Measurements from ENCODE around the gene FOXS1. TPM values are rescaled to one million over a fixed set of nuclear protein-coding genes. Genes with fewer than 3 reads are reported as not detected.

The FOXS1 gene
- total RNA-seq, 1 experiment from 2014 or later: 6.3 TPM

DNA sequence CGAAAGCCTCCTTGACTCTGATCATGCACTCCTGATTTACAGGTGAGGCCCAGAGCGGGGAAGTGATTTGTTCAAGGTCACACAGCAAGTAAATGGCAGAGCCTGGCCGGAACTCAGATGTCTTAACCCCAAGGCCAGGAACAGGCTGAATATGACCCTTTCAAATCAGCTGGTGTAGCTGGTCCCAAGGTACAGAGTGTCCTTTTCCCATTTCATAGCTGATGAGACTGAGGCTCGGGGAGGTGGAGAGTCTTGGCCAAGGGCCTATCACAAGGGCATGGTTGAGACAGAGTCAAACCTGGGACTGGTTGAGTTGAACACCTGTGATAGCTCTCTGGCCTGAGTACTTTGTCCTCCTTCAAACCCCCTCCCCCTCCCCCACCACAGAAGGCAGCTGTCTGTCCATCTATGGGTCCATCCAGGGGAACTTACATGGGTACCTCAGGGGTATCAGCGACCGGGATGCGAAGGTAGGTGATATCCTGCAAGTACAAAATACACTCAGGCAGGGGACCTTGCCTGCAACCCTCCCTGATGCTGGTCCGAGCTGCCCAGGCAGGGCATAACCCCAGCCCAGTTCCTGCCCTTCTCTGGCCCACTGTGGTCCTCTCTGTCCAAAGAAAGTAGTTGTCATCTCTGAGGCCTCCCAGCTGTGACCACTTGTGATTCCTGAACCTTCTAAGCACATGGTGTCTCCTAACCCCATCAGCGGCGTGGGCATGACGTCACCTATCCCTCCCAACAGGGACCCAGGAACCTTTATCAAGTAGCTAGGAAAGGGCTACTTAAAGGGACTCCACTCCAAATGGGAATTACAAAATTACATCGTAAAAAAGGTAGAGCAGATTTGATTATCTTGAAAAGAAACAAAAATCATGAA is 19.4 kb upstream of the FOXS1 start:
- no peak for ATAC-seq
- BruUV-seq (replicated peaks): no TSS peak
- intact Hi-C loops (cut with micrococcal nuclease; ENCODE audit: unreplicated experiment) (no loop called here), in situ Hi-C loops (cut with HindIII; ENCODE audit: low pct_unique_long_range_greater_than_20kb, low sequenced_read_pairs) (no loop called here)
- Histone ChIP-seq H3K27ac (ENCODE audit: low read length) (no peak overlapping the region), H3K4me1 (ENCODE audit: control insufficient read depth, insufficient read depth, low read length) (peaks cover 11% of the 10 kb centered on the region), H3K9me3 (ENCODE audit: control insufficient read depth, insufficient read depth, low read depth, low read length) (no peaks in the 10 kb centered on the region), H3K36me3 (ENCODE audit: control insufficient read depth, insufficient read depth, low read length) (no peaks in the 10 kb centered on the region), H3K27me3 (ENCODE audit: control insufficient read depth, insufficient read depth, low read length) (no peaks in the 10 kb centered on the region), H3K4me3 (ENCODE audit: low read depth in 2 of 2, low read length in 2 of 2) (no peak overlapping the region)
- ChIA-PET CTCF (interaction anchor here (0.6 kb wide), 1 partner anchor 88 kb away, joined by 3 read pairs; no protein-coding TSS in a partner anchor), POLR2A (interaction anchor here (0.8 kb wide), 1 partner anchor 226 kb away, joined by 22 read pairs; no protein-coding TSS in a partner anchor)
- DNase-seq (ENCODE audit: low read depth, low spot score): no peak
- TF ChIP-seq, protein P1, sequence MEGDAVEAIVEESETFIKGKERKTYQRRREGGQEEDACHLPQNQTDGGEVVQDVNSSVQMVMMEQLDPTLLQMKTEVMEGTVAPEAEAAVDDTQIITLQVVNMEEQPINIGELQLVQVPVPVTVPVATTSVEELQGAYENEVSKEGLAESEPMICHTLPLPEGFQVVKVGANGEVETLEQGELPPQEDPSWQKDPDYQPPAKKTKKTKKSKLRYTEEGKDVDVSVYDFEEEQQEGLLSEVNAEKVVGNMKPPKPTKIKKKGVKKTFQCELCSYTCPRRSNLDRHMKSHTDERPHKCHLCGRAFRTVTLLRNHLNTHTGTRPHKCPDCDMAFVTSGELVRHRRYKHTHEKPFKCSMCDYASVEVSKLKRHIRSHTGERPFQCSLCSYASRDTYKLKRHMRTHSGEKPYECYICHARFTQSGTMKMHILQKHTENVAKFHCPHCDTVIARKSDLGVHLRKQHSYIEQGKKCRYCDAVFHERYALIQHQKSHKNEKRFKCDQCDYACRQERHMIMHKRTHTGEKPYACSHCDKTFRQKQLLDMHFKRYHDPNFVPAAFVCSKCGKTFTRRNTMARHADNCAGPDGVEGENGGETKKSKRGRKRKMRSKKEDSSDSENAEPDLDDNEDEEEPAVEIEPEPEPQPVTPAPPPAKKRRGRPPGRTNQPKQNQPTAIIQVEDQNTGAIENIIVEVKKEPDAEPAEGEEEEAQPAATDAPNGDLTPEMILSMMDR (IDR thresholded peaks at IDR 0.05): no peak
- TF ChIP-seq, protein P2, sequence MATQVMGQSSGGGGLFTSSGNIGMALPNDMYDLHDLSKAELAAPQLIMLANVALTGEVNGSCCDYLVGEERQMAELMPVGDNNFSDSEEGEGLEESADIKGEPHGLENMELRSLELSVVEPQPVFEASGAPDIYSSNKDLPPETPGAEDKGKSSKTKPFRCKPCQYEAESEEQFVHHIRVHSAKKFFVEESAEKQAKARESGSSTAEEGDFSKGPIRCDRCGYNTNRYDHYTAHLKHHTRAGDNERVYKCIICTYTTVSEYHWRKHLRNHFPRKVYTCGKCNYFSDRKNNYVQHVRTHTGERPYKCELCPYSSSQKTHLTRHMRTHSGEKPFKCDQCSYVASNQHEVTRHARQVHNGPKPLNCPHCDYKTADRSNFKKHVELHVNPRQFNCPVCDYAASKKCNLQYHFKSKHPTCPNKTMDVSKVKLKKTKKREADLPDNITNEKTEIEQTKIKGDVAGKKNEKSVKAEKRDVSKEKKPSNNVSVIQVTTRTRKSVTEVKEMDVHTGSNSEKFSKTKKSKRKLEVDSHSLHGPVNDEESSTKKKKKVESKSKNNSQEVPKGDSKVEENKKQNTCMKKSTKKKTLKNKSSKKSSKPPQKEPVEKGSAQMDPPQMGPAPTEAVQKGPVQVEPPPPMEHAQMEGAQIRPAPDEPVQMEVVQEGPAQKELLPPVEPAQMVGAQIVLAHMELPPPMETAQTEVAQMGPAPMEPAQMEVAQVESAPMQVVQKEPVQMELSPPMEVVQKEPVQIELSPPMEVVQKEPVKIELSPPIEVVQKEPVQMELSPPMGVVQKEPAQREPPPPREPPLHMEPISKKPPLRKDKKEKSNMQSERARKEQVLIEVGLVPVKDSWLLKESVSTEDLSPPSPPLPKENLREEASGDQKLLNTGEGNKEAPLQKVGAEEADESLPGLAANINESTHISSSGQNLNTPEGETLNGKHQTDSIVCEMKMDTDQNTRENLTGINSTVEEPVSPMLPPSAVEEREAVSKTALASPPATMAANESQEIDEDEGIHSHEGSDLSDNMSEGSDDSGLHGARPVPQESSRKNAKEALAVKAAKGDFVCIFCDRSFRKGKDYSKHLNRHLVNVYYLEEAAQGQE (IDR thresholded peaks at IDR 0.05; ENCODE audit: insufficient read depth in 1 of 2, low read depth in 2 of 2, low read length in 1 of 2): no peak
- TF ChIP-seq TCF7L2 (IDR thresholded peaks at IDR 0.05; ENCODE audit: low read depth, low read length) (no peak), POLR2AphosphoS5 (IDR thresholded peaks at IDR 0.05; ENCODE audit: low read depth, low read length) (no peak), SIN3A (IDR thresholded peaks at IDR 0.05; ENCODE audit: borderline replicate concordance, insufficient read depth, low read depth, low read length) (no peak)

DNA sequence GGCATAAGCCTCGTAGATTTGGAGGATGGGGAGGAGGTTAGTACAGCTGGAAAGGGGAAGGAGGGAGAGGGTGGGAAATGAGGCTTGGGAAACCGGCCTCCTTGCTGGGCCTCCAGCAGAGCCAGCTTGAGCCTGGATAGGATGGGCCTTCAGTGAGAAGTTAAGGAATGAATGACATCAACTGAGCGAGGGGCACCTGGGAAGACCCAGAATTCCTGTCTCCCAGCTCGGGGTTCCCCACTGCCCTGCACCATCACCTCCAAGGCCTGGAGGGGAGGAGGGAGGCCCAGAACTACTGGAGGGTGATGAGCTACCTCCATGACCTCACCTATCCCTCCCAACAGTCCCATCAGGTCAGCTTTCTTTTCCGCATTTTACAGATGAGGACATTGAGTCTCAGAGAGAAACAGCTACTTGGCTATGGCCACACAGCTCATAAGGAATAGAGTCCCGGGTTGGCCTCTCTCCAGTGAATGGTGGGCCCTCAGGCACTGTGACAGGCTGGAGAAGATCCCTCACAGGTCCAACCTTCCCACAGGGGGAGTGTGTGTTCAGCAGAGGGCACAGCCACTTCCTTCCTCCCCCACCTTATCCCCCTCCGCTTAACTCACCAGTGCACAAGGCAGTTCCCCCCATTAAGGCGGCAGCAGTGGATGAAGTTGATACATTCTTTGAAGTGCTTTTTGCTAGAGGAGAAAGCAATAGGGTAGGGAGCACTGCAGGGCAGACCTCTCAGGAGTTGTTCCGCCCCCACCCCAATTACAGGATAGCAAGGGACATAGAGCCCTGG is 18.1 kb upstream of the FOXS1 start:
- H3K4me1 ChIP-seq (ENCODE audit: control insufficient read depth, insufficient read depth, low read length): peaks cover 16% of the 10 kb centered on the region
- H3K27me3 ChIP-seq (ENCODE audit: control insufficient read depth, insufficient read depth, low read length): no peaks in the 10 kb centered on the region
- ChIA-PET CTCF (interaction anchor here (0.6 to 1.2 kb wide), 2 partner anchors 11 to 787 kb away, joined by 3 to 4 read pairs; no protein-coding TSS in a partner anchor), POLR2A (interaction anchor here (0.8 to 0.9 kb wide), 3 partner anchors 32 to 228 kb away, joined by 3 to 22 read pairs (median 4); no protein-coding TSS in a partner anchor)
- in situ Hi-C loops (cut with HindIII; ENCODE audit: low pct_unique_long_range_greater_than_20kb, low sequenced_read_pairs): no loop called here
- DNase-seq (ENCODE audit: low read depth, low spot score): no peak
- no peak for ATAC-seq
- no peak overlapping the region for H3K4me3 ChIP-seq (ENCODE audit: low read depth in 2 of 2, low read length in 2 of 2)
- H3K9me3 ChIP-seq (ENCODE audit: control insufficient read depth, insufficient read depth, low read depth, low read length): no peaks in the 10 kb centered on the region
- H3K27ac ChIP-seq (ENCODE audit: low read length): no peak overlapping the region
- intact Hi-C loops (cut with micrococcal nuclease; ENCODE audit: unreplicated experiment): no loop called here
- H3K36me3 ChIP-seq (ENCODE audit: control insufficient read depth, insufficient read depth, low read length): no peaks in the 10 kb centered on the region
- TF ChIP-seq, protein P2 (IDR thresholded peaks at IDR 0.05; ENCODE audit: insufficient read depth in 1 of 2, low read depth in 2 of 2, low read length in 1 of 2): no peak
- TF ChIP-seq SIN3A (IDR thresholded peaks at IDR 0.05; ENCODE audit: borderline replicate concordance, insufficient read depth, low read depth, low read length): no peak
- TF ChIP-seq TCF7L2 (IDR thresholded peaks at IDR 0.05; ENCODE audit: low read depth, low read length): no peak
- TF ChIP-seq, protein P1 (IDR thresholded peaks at IDR 0.05): no peak
- no peak for TF ChIP-seq POLR2AphosphoS5 (IDR thresholded peaks at IDR 0.05; ENCODE audit: low read depth, low read length)
- no TSS peak for BruUV-seq (replicated peaks)

Measured in Panc1 (cell line).